Panc1 (cell line): Measurements from ENCODE around the gene EGR4.

Experiments used
- CTCF ChIP-seq: fragments of 450-650 bp; IDR thresholded peaks from 2 replicates; pipeline ENCODE4 v1.5.1; 2017; ENCODE audit warnings: mild to moderate bottlenecking
- POLR2AphosphoS5 ChIP-seq: IDR thresholded peaks from 2 replicates; pipeline ENCODE4 v1.6.1; 2012; ENCODE audit warnings: mild to moderate bottlenecking, low read depth, low read length, moderate library complexity
- TCF7L2 ChIP-seq: IDR thresholded peaks from 2 replicates; pipeline ENCODE4 v1.6.1; 2011; ENCODE audit warnings: mild to moderate bottlenecking, low read depth, low read length, inconsistent platforms

- TF ChIP-seq CTCF = no peak
- no peak for TF ChIP-seq POLR2AphosphoS5
- TF ChIP-seq TCF7L2 = no peak
Observed at GRCh38 chr2:73307720-73308119, 14.4 kb upstream of the EGR4 start.
